Ishikawa (cell line): ENCODE measurements around the gene PPT2.

Source experiments
- CEBPB ChIP-seq: IDR thresholded peaks from 2 replicates; pipeline ENCODE4 v1.6.1; 2012
- CREB1 ChIP-seq: IDR thresholded peaks from 2 replicates; pipeline ENCODE4 v1.6.1; 2012; ENCODE audit warnings: low read depth
- EGR1 ChIP-seq: IDR thresholded peaks from 2 replicates; pipeline ENCODE4 v1.6.1; 2012
- EP300 ChIP-seq: IDR thresholded peaks from 2 replicates; pipeline ENCODE4 v1.6.1; 2012; ENCODE audit warnings: borderline replicate concordance
- FOXM1 ChIP-seq: IDR thresholded peaks from 2 replicates; pipeline ENCODE4 v1.6.1; 2012; ENCODE audit warnings: low read depth, borderline replicate concordance
- NFIC ChIP-seq: IDR thresholded peaks from 2 replicates; pipeline ENCODE4 v1.6.1; 2012
- RAD21 ChIP-seq: IDR thresholded peaks from 2 replicates; pipeline ENCODE4 v1.6.1; 2012; ENCODE audit warnings: low read depth
- TAF1 ChIP-seq: IDR thresholded peaks from 2 replicates; pipeline ENCODE4 v1.6.1; 2012; ENCODE audit warnings: low read depth, mild to moderate bottlenecking
- TCF12 ChIP-seq: IDR thresholded peaks from 2 replicates; pipeline ENCODE4 v1.6.1; 2012; ENCODE audit warnings: low read depth
- TEAD4 ChIP-seq: IDR thresholded peaks from 2 replicates; pipeline ENCODE4 v1.6.1; 2012
- YY1 ChIP-seq: IDR thresholded peaks from 2 replicates; pipeline ENCODE4 v1.6.1; 2012; ENCODE audit warnings: low read depth
- ZBTB7A ChIP-seq: IDR thresholded peaks from 2 replicates; pipeline ENCODE4 v1.6.1; 2012; ENCODE audit warnings: low read depth
- TF ChIP-seq, protein P1 (sequence below): IDR thresholded peaks from 2 replicates; pipeline ENCODE4 v1.6.1; 2012; ENCODE audit warnings: low read depth, mild to moderate bottlenecking
- TF ChIP-seq, protein P2 (sequence below): IDR thresholded peaks from 2 replicates; pipeline ENCODE4 v1.6.1; 2012
- TF ChIP-seq, protein P3 (sequence below): IDR thresholded peaks from 2 replicates; pipeline ENCODE4 v1.6.1; 2012

The PPT2 gene

DNA sequence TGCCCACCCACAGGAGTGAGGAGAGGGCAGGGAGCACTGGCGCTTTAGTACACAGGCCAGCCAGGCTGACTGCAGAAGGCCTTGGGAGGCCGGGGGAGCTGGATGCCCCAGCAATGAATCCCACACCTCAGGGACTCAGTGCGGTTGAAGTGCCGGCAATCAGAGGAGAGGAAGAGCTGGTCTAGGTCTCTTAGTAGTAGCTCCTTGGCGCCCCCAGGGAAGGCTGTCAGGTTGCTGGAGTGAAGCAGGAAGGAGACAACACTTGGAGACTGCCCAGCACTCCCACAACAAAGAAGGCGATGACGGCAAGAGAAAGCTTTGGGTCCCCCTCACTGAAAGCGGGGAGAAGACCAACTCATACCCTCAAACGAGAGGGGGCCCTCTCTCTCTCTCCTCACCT lies 36.5 kb upstream of the PPT2 start:
- no peak for TF ChIP-seq FOXM1
- TF ChIP-seq, protein P1, sequence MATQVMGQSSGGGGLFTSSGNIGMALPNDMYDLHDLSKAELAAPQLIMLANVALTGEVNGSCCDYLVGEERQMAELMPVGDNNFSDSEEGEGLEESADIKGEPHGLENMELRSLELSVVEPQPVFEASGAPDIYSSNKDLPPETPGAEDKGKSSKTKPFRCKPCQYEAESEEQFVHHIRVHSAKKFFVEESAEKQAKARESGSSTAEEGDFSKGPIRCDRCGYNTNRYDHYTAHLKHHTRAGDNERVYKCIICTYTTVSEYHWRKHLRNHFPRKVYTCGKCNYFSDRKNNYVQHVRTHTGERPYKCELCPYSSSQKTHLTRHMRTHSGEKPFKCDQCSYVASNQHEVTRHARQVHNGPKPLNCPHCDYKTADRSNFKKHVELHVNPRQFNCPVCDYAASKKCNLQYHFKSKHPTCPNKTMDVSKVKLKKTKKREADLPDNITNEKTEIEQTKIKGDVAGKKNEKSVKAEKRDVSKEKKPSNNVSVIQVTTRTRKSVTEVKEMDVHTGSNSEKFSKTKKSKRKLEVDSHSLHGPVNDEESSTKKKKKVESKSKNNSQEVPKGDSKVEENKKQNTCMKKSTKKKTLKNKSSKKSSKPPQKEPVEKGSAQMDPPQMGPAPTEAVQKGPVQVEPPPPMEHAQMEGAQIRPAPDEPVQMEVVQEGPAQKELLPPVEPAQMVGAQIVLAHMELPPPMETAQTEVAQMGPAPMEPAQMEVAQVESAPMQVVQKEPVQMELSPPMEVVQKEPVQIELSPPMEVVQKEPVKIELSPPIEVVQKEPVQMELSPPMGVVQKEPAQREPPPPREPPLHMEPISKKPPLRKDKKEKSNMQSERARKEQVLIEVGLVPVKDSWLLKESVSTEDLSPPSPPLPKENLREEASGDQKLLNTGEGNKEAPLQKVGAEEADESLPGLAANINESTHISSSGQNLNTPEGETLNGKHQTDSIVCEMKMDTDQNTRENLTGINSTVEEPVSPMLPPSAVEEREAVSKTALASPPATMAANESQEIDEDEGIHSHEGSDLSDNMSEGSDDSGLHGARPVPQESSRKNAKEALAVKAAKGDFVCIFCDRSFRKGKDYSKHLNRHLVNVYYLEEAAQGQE: no peak
- no peak for TF ChIP-seq EGR1
- TF ChIP-seq, protein P2, sequence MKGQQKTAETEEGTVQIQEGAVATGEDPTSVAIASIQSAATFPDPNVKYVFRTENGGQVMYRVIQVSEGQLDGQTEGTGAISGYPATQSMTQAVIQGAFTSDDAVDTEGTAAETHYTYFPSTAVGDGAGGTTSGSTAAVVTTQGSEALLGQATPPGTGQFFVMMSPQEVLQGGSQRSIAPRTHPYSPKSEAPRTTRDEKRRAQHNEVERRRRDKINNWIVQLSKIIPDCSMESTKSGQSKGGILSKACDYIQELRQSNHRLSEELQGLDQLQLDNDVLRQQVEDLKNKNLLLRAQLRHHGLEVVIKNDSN: no peak
- TF ChIP-seq, protein P3, sequence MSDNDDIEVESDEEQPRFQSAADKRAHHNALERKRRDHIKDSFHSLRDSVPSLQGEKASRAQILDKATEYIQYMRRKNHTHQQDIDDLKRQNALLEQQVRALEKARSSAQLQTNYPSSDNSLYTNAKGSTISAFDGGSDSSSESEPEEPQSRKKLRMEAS: no peak
- no peak for TF ChIP-seq NFIC

DNA sequence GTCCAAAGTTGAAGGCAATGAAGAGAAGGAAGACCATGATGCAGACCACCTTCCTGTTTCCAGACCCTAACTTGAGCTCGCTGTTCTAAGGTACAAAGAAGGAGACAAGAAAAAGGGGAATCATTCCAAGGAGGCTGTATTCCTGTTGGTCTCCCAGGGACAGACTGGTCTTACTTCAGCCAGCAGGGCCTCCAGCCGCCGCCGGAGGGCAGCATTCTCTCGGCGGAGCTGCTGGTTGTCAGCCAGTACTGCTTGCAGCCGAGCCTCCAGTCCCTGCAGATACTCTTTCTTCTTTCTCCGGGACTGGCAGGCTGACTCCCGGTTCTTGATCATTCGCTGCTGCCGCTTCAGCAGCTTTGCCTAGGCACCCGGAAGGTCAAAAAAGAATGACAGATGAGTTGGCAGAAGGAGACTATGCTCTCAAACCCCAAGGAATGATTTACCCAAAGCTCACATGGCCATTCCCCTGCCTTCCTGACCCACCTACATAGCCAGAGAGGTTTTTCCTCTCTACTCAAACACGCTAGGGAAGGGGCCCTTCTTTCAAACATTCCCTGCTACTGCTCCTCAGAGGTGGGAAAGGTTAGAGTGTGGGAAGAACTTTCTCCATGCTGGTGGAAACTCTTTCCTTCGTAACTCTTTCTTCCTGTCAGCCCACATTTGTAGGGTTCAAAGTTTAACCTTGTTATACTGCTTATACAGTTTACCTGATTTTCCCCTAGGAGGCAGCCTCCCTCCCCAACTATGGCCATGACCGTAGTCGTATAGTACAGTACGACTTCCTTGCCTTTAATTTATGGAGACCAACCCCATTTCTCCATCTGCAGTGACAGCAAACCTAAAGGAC lies 34.9 kb upstream of the PPT2 start:
- TF ChIP-seq RAD21: peak; percentile 87
- TF ChIP-seq, protein P2: no peak

DNA sequence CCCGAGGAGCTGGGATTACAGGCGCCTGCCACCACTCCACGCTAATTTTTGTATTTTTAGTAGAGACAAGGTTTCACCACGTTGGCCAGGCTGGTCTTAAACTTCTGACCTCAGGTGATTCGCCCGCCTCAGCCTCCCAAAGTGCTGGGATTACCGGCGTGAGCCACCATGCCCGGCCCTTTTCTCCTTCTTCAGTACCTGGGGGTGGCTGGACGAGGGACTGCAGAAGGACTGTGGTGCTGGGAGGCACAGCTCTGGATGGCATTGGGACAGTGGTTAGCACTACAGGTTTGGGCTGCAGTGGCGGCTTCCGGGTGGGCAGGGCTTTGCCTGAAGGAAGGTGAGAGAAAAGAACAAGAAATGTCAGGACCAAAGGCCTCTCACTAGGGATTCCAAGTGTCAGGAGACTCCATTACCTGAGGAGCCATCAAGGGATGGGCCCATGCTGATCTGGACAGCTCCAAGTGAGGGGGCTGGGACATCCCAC lies 33.3 kb upstream of the PPT2 start:
- no peak for TF ChIP-seq CREB1
- no peak for TF ChIP-seq NFIC
- TF ChIP-seq YY1: no peak
- TF ChIP-seq, protein P2: no peak
- TF ChIP-seq ZBTB7A: no peak
- no peak for TF ChIP-seq RAD21
- no peak for TF ChIP-seq EGR1
- no peak for TF ChIP-seq CEBPB
- TF ChIP-seq TCF12: no peak
- TF ChIP-seq, protein P1: no peak
- TF ChIP-seq, protein P3: no peak
- TF ChIP-seq TEAD4: no peak
- no peak for TF ChIP-seq EP300
- TF ChIP-seq TAF1: no peak
- no peak for TF ChIP-seq FOXM1

DNA sequence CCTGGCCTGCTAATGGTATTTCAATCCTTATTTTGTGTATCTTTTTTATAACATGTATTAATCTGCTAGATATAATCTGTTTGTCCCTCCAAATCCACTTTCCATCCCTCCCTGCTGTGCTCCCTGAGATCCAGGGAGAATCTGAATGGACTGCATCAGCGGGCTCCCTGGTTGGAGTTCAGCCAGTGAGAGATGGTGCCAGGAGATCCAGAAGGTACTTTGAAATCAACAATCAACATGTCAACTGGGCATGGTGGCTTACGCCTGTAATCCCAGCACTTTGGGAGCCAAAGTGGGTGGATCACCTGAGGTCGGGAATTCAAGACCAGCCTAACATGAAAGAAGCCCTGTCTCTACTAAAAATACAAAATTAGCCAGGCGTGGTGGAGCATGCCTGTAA lies 30.3 kb upstream of the PPT2 start:
- TF ChIP-seq CEBPB (no peak), EP300 (no peak), CREB1 (no peak), ZBTB7A (no peak), EGR1 (no peak), YY1 (no peak), NFIC (no peak), TEAD4 (no peak)
- TF ChIP-seq, protein P3: no peak
- TF ChIP-seq, protein P1: no peak
